SK-N-SH (cell line): ENCODE results near the gene DGCR2. TPM values are rescaled to one million over a fixed set of nuclear protein-coding genes. Genes with fewer than 3 reads are reported as not detected.

Experiments used
- CTCF ChIA-PET: fragments of 300-600, 350-600 bp; formaldehyde crosslinking; extraction: SDS; loops from one replicate; lab custom pipeline; 2021; lab: Yijun Ruan, JAX
- POLR2A ChIA-PET: fragments of 350-600 bp; sonication (Branson Sonifier 250); formaldehyde crosslinking; extraction: SDS; loops from one replicate; lab custom pipeline; 2020; ENCODE audit warnings: antibody characterized with exemption, inconsistent platforms; lab: Yijun Ruan, JAX
- DNase-seq: peaks from one replicate; pipeline ENCODE4 v3.0.0; 2012
- H2AFZ ChIP-seq: fragments of 200-600 bp; sonication (generic); 2 replicates; pipeline ENCODE4 v1.8.1; 2016; ENCODE audit warnings: antibody characterized with exemption, mild to moderate bottlenecking, low read depth
- H3F3A ChIP-seq: fragments of 200-600 bp; sonication (generic); replicated peaks from 2 replicates; pipeline ENCODE3; 2016; ENCODE audit warnings: antibody characterized with exemption, mild to moderate bottlenecking; ENCODE audit not compliant: insufficient read depth
- H3K27ac ChIP-seq, 2 experiments: fragments of 200-500 bp in 1 of 2; fragments of 200-600 bp in 1 of 2; sonication (Bioruptor generic) in 1 of 2; sonication (generic), shearing (Covaris generic) in 1 of 2; 2 replicates each; pipeline versions ENCODE4 v1.5.1 to v1.6.1; 2014 to 2016; ENCODE audit warnings: low read depth in 2 of 2, inconsistent platforms in 1 of 2, low read length in 1 of 2, mild to moderate bottlenecking in 1 of 2, mixed read lengths in 1 of 2
- H3K27me3 ChIP-seq: fragments of 200-600 bp; sonication (generic), shearing (Covaris generic); 2 replicates; pipeline ENCODE4 v1.6.1; 2016; ENCODE audit warnings: mixed run types; ENCODE audit not compliant: insufficient read depth
- H3K36me3 ChIP-seq, 2 experiments: fragments of 200-500 bp in 1 of 2; fragments of 200-600 bp in 1 of 2; sonication (Bioruptor generic) in 1 of 2; sonication (generic) in 1 of 2; replicated peaks in 1 of 2; 2 replicates each; pipeline versions ENCODE3 to v1.5.1; 2014 to 2016; ENCODE audit warnings: low read length in 1 of 2, mild to moderate bottlenecking in 1 of 2; ENCODE audit not compliant: insufficient read depth in 2 of 2, control insufficient read depth in 1 of 2
- H3K4me1 ChIP-seq, 2 experiments: fragments of 200-500 bp in 1 of 2; fragments of 200-600 bp in 1 of 2; sonication (Bioruptor generic) in 1 of 2; sonication (generic), shearing (Covaris generic) in 1 of 2; 2 replicates each; pipeline versions ENCODE4 v1.5.1 to v1.6.1; 2014 to 2016; ENCODE audit warnings: low read depth in 1 of 2, low read length in 1 of 2, mixed run types in 1 of 2; ENCODE audit not compliant: insufficient read depth in 2 of 2, control insufficient read depth in 1 of 2
- H3K4me2 ChIP-seq: fragments of 200-600 bp; sonication (generic), shearing (Covaris generic); 2 replicates; pipeline ENCODE4 v1.6.1; 2017; ENCODE audit warnings: mixed run types
- H3K4me3 ChIP-seq, 2 experiments: fragments of 200-500 bp in 1 of 2; fragments of 200-600 bp in 1 of 2; sonication (Bioruptor generic) in 1 of 2; sonication (generic), shearing (Covaris generic) in 1 of 2; 2 replicates each; pipeline versions ENCODE4 v1.5.1 to v1.8.1; 2014 to 2016; ENCODE audit warnings: low read depth in 2 of 2, inconsistent platforms in 1 of 2, low read length in 1 of 2, mild to moderate bottlenecking in 1 of 2, mixed read lengths in 1 of 2, moderate library complexity in 1 of 2
- H3K79me2 ChIP-seq: fragments of 200-600 bp; sonication (generic); 2 replicates; pipeline ENCODE4 v1.8.1; 2017; ENCODE audit warnings: mild to moderate bottlenecking; ENCODE audit not compliant: insufficient read depth
- H3K9ac ChIP-seq: fragments of 200-600 bp; sonication (generic); 2 replicates; pipeline ENCODE4 v1.6.1; 2017; ENCODE audit warnings: mixed run types
- H3K9me2 ChIP-seq: fragments of 200-600 bp; sonication (generic); 2 replicates; pipeline ENCODE4 v1.6.1; 2017; ENCODE audit warnings: mixed run types
- H3K9me3 ChIP-seq: fragments of 200-600 bp; sonication (generic); 2 replicates; pipeline ENCODE4 v1.6.1; 2017; ENCODE audit warnings: mixed run types, mild to moderate bottlenecking, moderate library complexity
- H4K20me1 ChIP-seq: fragments of 200-600 bp; sonication (generic); 2 replicates; pipeline ENCODE4 v1.6.1; 2017; ENCODE audit warnings: mild to moderate bottlenecking, mixed run types; ENCODE audit not compliant: insufficient read depth
- CHD2 ChIP-seq: fragments of 150-350 bp; IDR thresholded peaks from 2 replicates; pipeline ENCODE4 v1.6.1; 2018; ENCODE audit warnings: low read length; ENCODE audit not compliant: partially characterized antibody
- EZH2phosphoT487 ChIP-seq: fragments of 200-600 bp; sonication (generic); IDR thresholded peaks from 2 replicates; pipeline ENCODE4 v1.6.1; 2017; ENCODE audit warnings: low read depth, mixed run types, mild to moderate bottlenecking, antibody characterized with exemption, moderate library complexity, borderline replicate concordance
- FOSL2 ChIP-seq: IDR thresholded peaks from 2 replicates; pipeline ENCODE4 v1.4.0; 2012; ENCODE audit warnings: low read depth, mild to moderate bottlenecking, moderate library complexity, borderline replicate concordance
- FOXJ3 ChIP-seq: sonication (generic); formaldehyde crosslinking; IDR thresholded peaks from 2 replicates; pipeline ENCODE4 v1.5.1; 2020; ENCODE audit warnings: mild to moderate bottlenecking, missing genetic modification reagents
- FOXM1 ChIP-seq: IDR thresholded peaks from 2 replicates; pipeline ENCODE4 v1.4.0; 2012; ENCODE audit warnings: low read depth, mild to moderate bottlenecking
- GATA2 ChIP-seq: sonication (generic); formaldehyde crosslinking; IDR thresholded peaks from 2 replicates; pipeline ENCODE4 v1.5.0; 2020; ENCODE audit warnings: mild to moderate bottlenecking, missing genetic modification reagents
- JUND ChIP-seq: IDR thresholded peaks from 2 replicates; pipeline ENCODE4 v1.4.0; 2012
- MEF2A ChIP-seq: IDR thresholded peaks from 2 replicates; pipeline ENCODE4 v1.4.0; 2012; ENCODE audit warnings: low read depth, borderline replicate concordance
- NFIC ChIP-seq: IDR thresholded peaks from 2 replicates; pipeline ENCODE4 v1.4.0; 2012; ENCODE audit warnings: borderline replicate concordance
- NRF1 ChIP-seq: IDR thresholded peaks from 2 replicates; pipeline ENCODE4 v1.6.1; 2012; ENCODE audit warnings: low read depth, mild to moderate bottlenecking, low read length
- RAD21 ChIP-seq: IDR thresholded peaks from 2 replicates; pipeline ENCODE4 v1.6.1; 2012; ENCODE audit warnings: mild to moderate bottlenecking, low read length
- RFX5 ChIP-seq: IDR thresholded peaks from 2 replicates; pipeline ENCODE4 v1.6.1; 2012; ENCODE audit warnings: mild to moderate bottlenecking, improper control_type of control experiment, low read length
- TAF1 ChIP-seq: IDR thresholded peaks from 2 replicates; pipeline ENCODE4 v1.6.1; 2012; ENCODE audit warnings: low read depth, mild to moderate bottlenecking, low read length, moderate library complexity, borderline replicate concordance
- USF2 ChIP-seq: fragments of 150-350 bp; IDR thresholded peaks from 2 replicates; pipeline ENCODE4 v1.6.1; 2017; ENCODE audit warnings: antibody characterized with exemption, low read length, low read depth, borderline replicate concordance
- WGBS: methylation state at CpG from one replicate; pipeline ENCODE4 v1.1.6; 2017; ENCODE audit warnings: low lambda C conversion rate; 5-methylcytosine and 5-hydroxymethylcytosine counted together
- polyA plus RNA-seq, 3 experiments: library from polyadenylated mRNA; depleted of rRNA; stranded (reverse); fragments of >200 nt; gene quantifications; 2 replicates each; pipeline ENCODE4 v1.2.3, GENCODE V29; 2012
- TF ChIP-seq, protein P1 (sequence below): fragments of 200-600 bp; sonication (generic); IDR thresholded peaks from 2 replicates; pipeline ENCODE4 v1.6.1; 2017; ENCODE audit warnings: antibody characterized with exemption, mild to moderate bottlenecking, moderate library complexity
- TF ChIP-seq, protein P2 (sequence below): IDR thresholded peaks from 2 replicates; pipeline ENCODE4 v1.4.0; 2012; ENCODE audit warnings: low read depth, borderline replicate concordance
- TF ChIP-seq, protein P3 (sequence below): IDR thresholded peaks from 2 replicates; pipeline ENCODE4; 2012

The DGCR2 gene
- polyA plus RNA-seq, 1 of the 3 experiments (the other 2 are of a cell fraction), result 30.4 TPM

DNA sequence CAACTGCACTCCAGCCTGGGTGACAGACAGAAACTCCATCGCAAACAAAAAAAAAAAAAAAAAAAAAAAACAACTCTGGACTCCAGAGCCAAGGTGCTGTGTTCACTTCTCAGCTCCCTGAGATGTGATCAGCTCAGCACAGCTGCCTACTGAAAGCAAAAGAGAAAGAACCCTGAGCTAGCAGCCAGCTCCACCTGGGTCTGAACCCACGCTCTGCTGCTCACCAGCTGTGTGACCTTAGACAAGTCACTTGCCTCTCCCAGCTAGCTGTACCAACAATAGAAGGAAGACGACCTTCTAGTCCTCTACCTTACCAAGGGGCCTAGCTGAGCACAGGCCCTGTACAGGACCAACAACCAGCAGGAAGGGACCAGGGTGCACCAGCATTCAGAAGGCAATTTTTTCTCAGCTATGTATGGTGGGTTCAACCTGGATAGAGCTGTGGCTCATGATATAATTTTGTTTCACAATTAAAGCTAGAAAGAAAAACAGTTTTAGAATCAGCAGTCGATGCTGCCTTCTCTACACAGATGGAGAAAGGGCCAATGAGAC lies 3.8 kb downstream of the DGCR2 start (continued):
- TF ChIP-seq, protein P1, sequence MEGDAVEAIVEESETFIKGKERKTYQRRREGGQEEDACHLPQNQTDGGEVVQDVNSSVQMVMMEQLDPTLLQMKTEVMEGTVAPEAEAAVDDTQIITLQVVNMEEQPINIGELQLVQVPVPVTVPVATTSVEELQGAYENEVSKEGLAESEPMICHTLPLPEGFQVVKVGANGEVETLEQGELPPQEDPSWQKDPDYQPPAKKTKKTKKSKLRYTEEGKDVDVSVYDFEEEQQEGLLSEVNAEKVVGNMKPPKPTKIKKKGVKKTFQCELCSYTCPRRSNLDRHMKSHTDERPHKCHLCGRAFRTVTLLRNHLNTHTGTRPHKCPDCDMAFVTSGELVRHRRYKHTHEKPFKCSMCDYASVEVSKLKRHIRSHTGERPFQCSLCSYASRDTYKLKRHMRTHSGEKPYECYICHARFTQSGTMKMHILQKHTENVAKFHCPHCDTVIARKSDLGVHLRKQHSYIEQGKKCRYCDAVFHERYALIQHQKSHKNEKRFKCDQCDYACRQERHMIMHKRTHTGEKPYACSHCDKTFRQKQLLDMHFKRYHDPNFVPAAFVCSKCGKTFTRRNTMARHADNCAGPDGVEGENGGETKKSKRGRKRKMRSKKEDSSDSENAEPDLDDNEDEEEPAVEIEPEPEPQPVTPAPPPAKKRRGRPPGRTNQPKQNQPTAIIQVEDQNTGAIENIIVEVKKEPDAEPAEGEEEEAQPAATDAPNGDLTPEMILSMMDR, result no peak
- no peak for TF ChIP-seq GATA2 (CRISPR knock-in tag)
- no peak for TF ChIP-seq NRF1
- no peak for TF ChIP-seq USF2
- TF ChIP-seq FOSL2, result no peak

DNA sequence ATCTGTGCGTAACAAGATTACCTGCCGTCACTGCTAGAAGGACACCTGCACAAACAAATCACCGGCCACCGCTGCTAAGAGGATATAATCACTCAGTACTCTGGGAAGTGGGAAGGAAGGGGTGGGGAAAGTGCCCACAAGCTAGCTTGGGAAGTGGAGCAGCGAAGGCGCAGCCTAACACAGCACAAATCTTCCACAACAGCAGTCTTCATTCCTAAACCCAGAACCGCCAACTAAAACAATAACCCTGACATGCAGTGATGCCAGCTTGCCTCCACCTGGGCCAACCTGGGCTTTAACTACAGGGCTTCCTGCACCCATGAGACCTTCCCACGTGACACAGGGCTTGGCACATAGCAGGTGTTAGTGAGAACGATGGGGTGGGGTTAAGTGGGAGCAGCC lies 5.1 kb downstream of the DGCR2 start:
- Histone ChIP-seq H3K4me3 (no peak overlapping the region), H3K9me2 (no peaks in the 10 kb centered on the region), H3K4me1 (peaks cover 0 to 35% of the 10 kb centered on the region in 2 experiments; a peak in 2 of 4 replicates), H3K27ac (no peak overlapping the region), H3K4me2 (no peak overlapping the region), H2AFZ (no peak overlapping the region), H3K9me3 (no peaks in the 10 kb centered on the region), H3K9ac (no peak overlapping the region), H4K20me1 (peaks cover 92% of the 10 kb centered on the region), H3K27me3 (no peaks in the 10 kb centered on the region), H3K79me2 (peaks cover 98% of the 10 kb centered on the region), H3K36me3 (peaks cover 0 to 2% of the 10 kb centered on the region in 2 experiments), H3F3A (no peaks in the 10 kb centered on the region)
- POLR2A ChIA-PET, result no interaction called here
- 89% methylated on average over 9 of the region's 9 CpGs for WGBS
- no peak for TF ChIP-seq NFIC
- TF ChIP-seq, protein P2, sequence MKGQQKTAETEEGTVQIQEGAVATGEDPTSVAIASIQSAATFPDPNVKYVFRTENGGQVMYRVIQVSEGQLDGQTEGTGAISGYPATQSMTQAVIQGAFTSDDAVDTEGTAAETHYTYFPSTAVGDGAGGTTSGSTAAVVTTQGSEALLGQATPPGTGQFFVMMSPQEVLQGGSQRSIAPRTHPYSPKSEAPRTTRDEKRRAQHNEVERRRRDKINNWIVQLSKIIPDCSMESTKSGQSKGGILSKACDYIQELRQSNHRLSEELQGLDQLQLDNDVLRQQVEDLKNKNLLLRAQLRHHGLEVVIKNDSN, result no peak
- TF ChIP-seq CHD2, result no peak
- TF ChIP-seq TAF1, result no peak
- TF ChIP-seq, protein P3, sequence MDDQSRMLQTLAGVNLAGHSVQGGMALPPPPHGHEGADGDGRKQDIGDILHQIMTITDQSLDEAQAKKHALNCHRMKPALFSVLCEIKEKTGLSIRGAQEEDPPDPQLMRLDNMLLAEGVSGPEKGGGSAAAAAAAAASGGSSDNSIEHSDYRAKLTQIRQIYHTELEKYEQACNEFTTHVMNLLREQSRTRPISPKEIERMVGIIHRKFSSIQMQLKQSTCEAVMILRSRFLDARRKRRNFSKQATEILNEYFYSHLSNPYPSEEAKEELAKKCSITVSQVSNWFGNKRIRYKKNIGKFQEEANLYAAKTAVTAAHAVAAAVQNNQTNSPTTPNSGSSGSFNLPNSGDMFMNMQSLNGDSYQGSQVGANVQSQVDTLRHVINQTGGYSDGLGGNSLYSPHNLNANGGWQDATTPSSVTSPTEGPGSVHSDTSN, result no peak
- TF ChIP-seq FOXM1, result no peak
- no peak for TF ChIP-seq GATA2 (CRISPR knock-in tag)
- no peak for TF ChIP-seq RFX5
- no peak for TF ChIP-seq JUND
- TF ChIP-seq MEF2A, result no peak
- no peak for TF ChIP-seq RAD21
- TF ChIP-seq EZH2phosphoT487, result no peak
- no peak for TF ChIP-seq FOXJ3 (CRISPR knock-in tag)
- CTCF ChIA-PET, result interaction anchor here (2.9 kb wide), 1 partner anchor 11 kb away, joined by 14 read pairs; no protein-coding TSS in a partner anchor
- DNase-seq, result no peak
